Activated naive CD4-positive, alpha-beta T cell treated with anti-CD3 and anti-CD28 coated beads, Interleukin-2, amount 50 U/mL, for 72 hours (primary cell): ENCODE measurements around the gene SPHK1. TPM values are rescaled to one million over a fixed set of nuclear protein-coding genes. Genes with fewer than 3 reads are reported as not detected.
A peak's percentile ranks its signal among the peaks of the same experiment; 100 is the strongest.

Experiments used
- ATAC-seq, 2 donors: fragments of 150-1000 bp; cut with Tn5 transposase; 2 replicates each; pipeline ENCODE4 v1.10.0; 2021; ENCODE audit warnings: mild to moderate bottlenecking in 2 of 2, moderate library complexity in 2 of 2
- DNase-seq, 2 donors: peaks; one replicate each; pipeline ENCODE4 v3.0.0; 2021 to 2022; ENCODE audit warnings: low spot score in 2 of 2
- H3K27ac Mint-ChIP-seq, 2 donors: one replicate each; pipeline ENCODE4 v1.8.0; 2022; ENCODE audit warnings: mild to moderate bottlenecking in 2 of 2, mixed read lengths in 2 of 2
- H3K36me3 Mint-ChIP-seq, 2 donors: one replicate each; pipeline ENCODE4 v1.8.0; 2022; ENCODE audit warnings: mixed read lengths in 2 of 2
- H3K9me3 Mint-ChIP-seq, 2 donors: one replicate each; pipeline ENCODE4 v1.8.0; 2022; ENCODE audit warnings: mixed read lengths in 2 of 2
- total RNA-seq, 2 donors: library from RNA; stranded (reverse); gene quantifications; one replicate each; pipeline ENCODE4 v1.2.3, GENCODE V29; 2022

The SPHK1 gene
- total RNA-seq, 2 donors from 2014 or later = 7.1 to 11.9 TPM

DNA sequence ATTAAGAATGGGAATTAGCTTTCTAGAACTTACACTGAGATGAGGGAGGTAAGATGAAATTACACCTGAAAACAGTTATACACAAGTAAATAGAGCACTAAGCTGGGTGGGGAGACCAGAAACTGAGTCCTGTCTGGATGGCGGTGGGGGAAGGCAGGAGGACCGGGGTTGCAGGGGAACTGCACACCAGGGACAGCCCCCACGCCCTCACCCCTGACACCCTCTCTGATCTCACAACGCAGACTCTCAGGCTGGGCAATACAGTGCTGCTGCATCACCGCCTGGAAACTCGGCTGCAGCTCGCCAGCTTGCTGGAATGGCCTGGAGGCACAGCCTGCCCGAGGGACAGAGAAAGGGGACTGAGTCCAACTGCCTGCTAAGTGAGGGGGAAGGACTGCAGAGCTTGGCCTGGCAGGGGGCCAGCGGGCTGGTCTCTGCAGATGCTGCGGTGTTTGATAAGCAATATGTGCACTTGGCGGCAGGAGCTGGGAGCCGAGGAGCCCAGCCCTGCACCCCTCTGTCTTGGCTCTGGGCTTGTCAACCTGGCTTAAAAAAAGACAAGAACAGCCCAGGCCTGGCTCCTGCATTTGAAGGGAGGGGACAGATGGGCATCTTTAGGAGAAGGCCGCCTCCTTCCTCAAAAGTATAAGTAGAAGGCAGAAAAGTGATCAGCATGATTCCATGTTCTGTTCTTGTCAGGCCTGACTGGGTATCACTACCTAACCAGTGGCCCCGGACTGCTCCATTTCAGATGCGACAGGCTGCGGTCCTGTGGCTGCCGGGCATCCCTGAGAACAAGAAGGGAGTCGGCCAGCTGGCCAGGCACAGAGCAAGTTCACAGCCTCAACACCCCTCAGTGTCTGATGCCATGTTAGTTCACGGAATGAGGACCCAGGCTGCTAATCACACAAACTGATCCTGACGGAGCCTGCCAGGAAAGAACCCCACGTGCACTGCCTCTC lies 30.2 kb downstream of the SPHK1 start:
- DNase-seq (no peak), ATAC-seq (no peak)
- H3K36me3 Mint-ChIP-seq = no peaks in the 10 kb centered on the region
- H3K27ac Mint-ChIP-seq = peak overlapping the region; percentile 59
- no peaks in the 10 kb centered on the region for H3K9me3 Mint-ChIP-seq

DNA sequence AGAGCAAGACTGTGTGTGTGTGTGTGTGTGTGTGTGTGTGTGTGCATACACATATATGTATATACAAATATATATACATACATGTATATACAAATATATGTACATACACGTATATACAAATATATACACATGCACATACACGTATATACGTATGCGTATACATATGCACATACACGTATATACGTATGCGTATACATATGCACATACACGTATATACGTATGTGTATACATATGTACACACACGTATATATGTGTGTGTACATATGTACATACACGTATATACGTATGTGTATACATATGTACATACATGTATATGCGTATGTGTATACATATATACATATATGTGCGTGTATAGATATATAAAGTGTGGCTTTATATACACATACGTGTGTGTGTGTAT lies 31.4 kb downstream of the SPHK1 start:
- Mint-ChIP-seq H3K27ac (no peak overlapping the region), H3K9me3 (no peaks in the 10 kb centered on the region), H3K36me3 (no peaks in the 10 kb centered on the region)
- DNase-seq = no peak
- ATAC-seq = no peak

DNA sequence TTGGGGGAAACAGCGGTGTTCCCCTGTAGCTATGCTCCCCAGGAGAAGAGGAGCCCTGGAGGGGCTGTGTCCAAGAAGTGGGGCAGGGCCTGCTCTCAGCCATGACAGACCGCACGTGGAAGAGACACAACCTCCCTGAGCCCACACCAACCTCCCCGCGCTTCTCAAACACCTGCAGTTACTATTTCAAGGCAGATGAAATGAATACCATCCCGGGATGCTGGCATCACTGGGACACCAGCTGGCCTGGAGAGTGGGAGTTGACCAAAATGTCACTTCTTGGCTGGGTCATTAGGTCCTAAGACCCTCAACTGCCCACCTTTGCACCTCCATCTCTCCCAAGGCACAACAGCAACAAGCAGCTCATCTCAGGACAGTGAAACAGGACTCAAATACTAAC lies 32.0 kb downstream of the SPHK1 start:
- DNase-seq = peak in 1 of 2 donors; percentile 3
- no peak overlapping the region for H3K27ac Mint-ChIP-seq
- no peak for ATAC-seq
- no peaks in the 10 kb centered on the region for H3K36me3 Mint-ChIP-seq
- H3K9me3 Mint-ChIP-seq = no peaks in the 10 kb centered on the region

DNA sequence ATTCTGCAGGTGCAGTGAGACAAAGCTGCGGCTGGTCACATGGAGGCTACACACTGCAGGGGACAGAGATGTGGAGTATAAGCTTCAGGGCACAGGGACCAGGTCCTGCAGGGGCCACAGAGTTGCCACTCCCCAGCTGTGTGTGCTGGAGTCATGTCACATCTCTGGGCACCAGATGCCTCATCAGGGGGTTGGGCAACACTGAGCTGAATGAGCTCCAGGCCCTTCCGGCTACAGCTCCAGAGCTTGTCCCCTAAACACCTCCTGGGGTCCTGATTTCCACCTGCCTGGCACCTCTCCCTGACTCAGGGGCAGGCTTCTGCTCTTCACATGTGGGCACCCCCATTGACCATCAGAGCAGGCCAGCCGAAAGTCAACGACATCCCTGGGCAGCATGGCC lies 32.5 kb downstream of the SPHK1 start:
- peak in 1 of 2 donors; percentile 44 for DNase-seq
- H3K27ac Mint-ChIP-seq = peak overlapping the region in 1 of 2 donors; percentile 4
- no peaks in the 10 kb centered on the region for H3K9me3 Mint-ChIP-seq
- ATAC-seq = no peak
- no peaks in the 10 kb centered on the region for H3K36me3 Mint-ChIP-seq

- Mint-ChIP-seq H3K9me3 (no peaks in the 10 kb centered on the region), H3K36me3 (no peaks in the 10 kb centered on the region), H3K27ac (peak overlapping the region; percentile 4 to 60)
- ATAC-seq (no peak), DNase-seq (no peak)
Measured at GRCh38 chr17:76417499-76418143, 33.2 kb downstream of the SPHK1 start.

DNA sequence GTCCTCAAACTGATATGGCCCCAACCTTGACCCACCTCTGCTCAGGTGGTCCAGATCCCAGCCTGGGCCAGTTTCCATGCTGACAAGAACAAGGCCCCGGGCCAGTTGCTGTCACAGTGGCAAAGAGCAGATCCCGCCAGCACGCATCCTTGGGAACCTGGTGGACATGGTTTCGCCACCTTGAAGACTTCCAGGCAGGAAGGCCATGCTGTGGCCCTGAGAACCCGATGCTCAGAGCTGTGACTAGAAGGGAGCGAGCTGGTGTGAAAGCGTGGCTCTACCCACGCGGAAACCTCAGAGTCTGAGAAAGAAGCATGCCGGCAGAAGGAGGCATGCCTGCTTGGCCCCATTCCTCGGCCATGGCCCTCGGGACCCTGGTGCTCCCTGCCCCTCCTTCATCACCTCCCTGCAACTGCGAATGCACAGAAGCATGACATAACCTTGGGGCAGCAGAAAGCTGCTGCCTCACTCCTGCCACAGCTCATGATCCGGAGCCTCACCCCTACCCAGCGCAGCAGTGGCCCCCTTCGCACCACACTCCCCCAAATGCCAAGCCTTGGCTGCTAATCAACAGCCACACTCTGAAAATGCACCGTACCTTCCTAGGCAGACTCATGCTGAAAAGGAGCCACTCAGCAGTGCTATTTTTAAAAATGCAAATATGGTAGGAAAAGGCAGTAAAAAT lies 35.3 kb downstream of the SPHK1 start:
- DNase-seq = no peak
- H3K9me3 Mint-ChIP-seq = no peaks in the 10 kb centered on the region
- H3K27ac Mint-ChIP-seq = peak overlapping the region in 1 of 2 donors; percentile 16
- no peaks in the 10 kb centered on the region for H3K36me3 Mint-ChIP-seq
- ATAC-seq = no peak

- Mint-ChIP-seq H3K9me3 (no peaks in the 10 kb centered on the region), H3K27ac (no peak overlapping the region), H3K36me3 (no peaks in the 10 kb centered on the region)
- ATAC-seq = no peak
- no peak for DNase-seq
Measured at GRCh38 chr17:76420356-76421043, 36.1 kb downstream of the SPHK1 start.

- Mint-ChIP-seq H3K9me3 (no peaks in the 10 kb centered on the region), H3K36me3 (no peaks in the 10 kb centered on the region), H3K27ac (no peak overlapping the region)
- DNase-seq (no peak), ATAC-seq (no peak)
Measured at GRCh38 chr17:76421044-76421407, 36.6 kb downstream of the SPHK1 start.

DNA sequence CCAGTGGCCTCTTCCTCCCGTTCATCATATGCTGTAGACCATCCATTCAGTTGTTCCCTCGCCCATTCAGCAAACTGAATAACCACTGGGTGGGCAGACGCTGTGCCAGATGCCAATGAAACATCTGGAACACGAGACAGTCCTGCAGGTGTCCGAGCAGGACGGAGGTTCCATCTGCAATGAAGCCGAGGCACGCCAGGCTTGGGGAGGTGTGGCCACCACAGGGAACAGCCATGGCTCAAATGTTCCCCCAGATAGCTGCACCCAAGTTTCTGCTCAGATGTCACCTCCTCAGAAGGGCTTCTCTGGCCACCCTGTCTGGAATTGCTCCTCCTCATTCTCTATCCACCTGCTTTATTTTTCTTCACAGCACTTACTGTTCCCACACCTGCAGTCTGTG lies 38.0 kb downstream of the SPHK1 start:
- DNase-seq = no peak
- Mint-ChIP-seq H3K27ac (peak overlapping the region in 1 of 2 donors; percentile 66), H3K36me3 (no peaks in the 10 kb centered on the region), H3K9me3 (no peaks in the 10 kb centered on the region)
- no peak for ATAC-seq

GRCh38 chr17:76422860-76423259 lies 38.5 kb downstream of the SPHK1 start:
- DNase-seq = no peak
- H3K9me3 Mint-ChIP-seq = no peaks in the 10 kb centered on the region
- ATAC-seq = no peak

DNA sequence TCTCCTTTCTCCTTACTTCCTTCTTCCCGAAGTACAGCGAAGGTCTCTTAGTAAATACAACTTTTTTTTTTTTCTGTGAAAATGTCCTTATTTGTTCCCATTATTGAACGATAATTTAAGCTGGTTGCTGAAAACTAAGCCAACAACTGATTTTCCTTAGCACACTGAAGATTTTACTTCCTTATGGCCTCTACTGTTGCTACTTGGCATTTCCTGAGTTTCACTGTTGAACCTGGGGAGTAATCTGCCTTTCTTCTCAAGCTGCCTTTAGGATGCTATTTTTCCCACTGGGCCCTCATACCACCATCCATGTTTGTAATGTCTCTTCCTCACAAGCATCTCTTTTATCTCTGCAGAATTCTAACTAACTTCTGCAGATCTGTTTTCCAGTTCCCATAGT lies 42.4 kb downstream of the SPHK1 start:
- no peak for DNase-seq
- H3K9me3 Mint-ChIP-seq = no peaks in the 10 kb centered on the region
- no peaks in the 10 kb centered on the region for H3K36me3 Mint-ChIP-seq
- ATAC-seq = no peak
- no peak overlapping the region for H3K27ac Mint-ChIP-seq

More at GRCh38 chr17:76422860-76423259, 38.5 kb downstream of the SPHK1 start:
- Mint-ChIP-seq H3K36me3 (no peaks in the 10 kb centered on the region), H3K27ac (peak overlapping the region in 1 of 2 donors; percentile 66)

DNA sequence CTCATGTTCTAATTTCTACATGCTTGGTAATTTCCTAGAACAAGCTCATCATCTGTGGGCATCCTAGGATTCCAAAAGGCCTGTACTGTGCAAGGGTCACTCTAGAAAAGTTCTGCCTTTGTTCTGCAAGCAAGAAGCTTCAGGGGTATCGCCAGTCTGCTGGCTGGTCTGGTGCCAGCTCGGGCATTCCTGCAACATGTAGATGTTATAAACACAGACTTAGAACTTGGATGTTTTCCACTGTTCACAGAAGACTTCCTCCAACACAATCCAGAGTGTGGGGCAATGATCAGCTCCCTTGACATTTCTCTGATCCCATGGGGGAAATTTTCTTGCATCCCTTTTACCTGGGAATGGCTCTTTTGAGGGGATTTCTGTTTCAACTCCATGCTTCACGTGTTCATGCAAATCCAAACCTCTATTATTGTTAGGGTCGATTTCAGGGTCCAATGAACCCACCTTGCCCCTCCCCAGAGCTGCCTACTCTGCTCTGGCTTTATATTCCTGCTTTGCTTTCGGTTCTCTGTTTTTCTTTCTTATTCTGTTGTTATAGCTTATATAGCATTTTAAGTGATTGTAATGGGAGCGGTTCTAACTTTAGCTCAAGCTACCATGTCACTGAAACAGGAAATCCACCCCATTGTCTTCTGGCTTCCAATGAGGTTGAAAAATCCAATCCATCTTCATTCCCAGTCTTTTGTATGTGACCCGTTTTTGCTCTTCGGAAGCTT lies 43.3 kb downstream of the SPHK1 start:
- Mint-ChIP-seq H3K9me3 (no peaks in the 10 kb centered on the region), H3K36me3 (no peaks in the 10 kb centered on the region), H3K27ac (no peak overlapping the region)
- ATAC-seq = no peak
- no peak for DNase-seq

- ATAC-seq = no peak
- DNase-seq = no peak
- Mint-ChIP-seq H3K27ac (no peak overlapping the region), H3K9me3 (no peaks in the 10 kb centered on the region), H3K36me3 (no peaks in the 10 kb centered on the region)
Measured at GRCh38 chr17:76428511-76428910, 44.1 kb downstream of the SPHK1 start.

GRCh38 chr17:76431509-76431908 lies 47.1 kb downstream of the SPHK1 start:
- H3K27ac Mint-ChIP-seq = no peak overlapping the region
- no peaks in the 10 kb centered on the region for H3K36me3 Mint-ChIP-seq
- ATAC-seq (no peak), DNase-seq (peak in 1 of 2 donors; percentile 3)
- no peaks in the 10 kb centered on the region for H3K9me3 Mint-ChIP-seq

DNA sequence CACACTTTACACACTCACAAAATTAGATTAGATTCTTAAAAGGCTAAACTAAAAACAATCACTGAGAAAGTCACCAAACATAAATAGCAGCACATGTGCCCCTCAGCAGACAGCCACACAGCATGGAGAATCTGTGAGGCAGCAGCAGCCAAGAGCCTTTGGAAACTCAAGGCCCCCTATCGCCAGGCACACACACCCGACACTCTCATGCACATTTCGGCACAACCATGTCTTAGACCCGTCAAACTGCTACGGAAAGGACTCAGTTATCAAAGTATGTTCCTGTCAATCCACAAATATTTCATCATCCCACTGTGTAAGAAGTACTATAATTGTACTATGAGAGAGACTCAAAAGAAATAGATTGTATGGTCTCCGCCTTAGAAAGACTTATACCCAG lies 47.6 kb downstream of the SPHK1 start:
- ATAC-seq = no peak
- DNase-seq = peak in 1 of 2 donors; percentile 23
- H3K9me3 Mint-ChIP-seq = no peaks in the 10 kb centered on the region
- H3K27ac Mint-ChIP-seq = no peak overlapping the region
- no peaks in the 10 kb centered on the region for H3K36me3 Mint-ChIP-seq

DNA sequence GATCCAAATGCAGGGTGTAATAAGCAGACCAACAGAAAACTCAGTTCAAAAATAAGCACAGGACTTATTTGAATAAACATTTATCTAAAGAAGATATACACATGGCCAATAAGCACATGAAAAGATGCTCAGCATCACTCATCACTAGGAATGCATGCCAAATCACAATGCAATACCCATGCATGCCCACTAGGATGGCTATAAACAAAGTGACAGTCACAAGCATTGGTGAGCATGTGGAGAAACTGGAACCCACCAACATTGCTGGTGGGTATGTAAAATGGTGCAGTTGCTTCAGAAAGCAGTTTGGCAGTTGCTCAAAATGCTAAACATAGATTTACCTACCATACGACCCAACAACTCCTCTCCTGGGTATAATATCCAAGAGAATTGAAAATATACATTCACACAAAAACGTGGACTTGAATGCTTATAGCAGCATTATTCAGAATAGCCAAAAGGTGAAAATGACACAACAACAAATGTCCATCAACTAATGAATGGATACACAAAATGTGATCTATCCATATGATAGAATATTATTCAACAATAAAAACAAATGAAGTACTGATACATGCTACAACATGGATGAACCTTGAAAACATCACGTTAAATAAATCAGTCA lies 48.4 kb downstream of the SPHK1 start:
- Mint-ChIP-seq H3K36me3 (no peaks in the 10 kb centered on the region), H3K27ac (no peak overlapping the region), H3K9me3 (no peaks in the 10 kb centered on the region)
- ATAC-seq (no peak), DNase-seq (no peak)
